ENCODE data around the gene ANTXR1.

The ANTXR1 gene

GRCh38 chr2:69060938-69061501 lies 48.0 kb downstream of the ANTXR1 start:
- H3K9ac ChIP-seq (ENCODE audit: low read depth, low read length, poor library complexity, severe bottlenecking) = no peak overlapping the region
- no peak overlapping the region for H3K4me2 ChIP-seq (ENCODE audit: low read depth, low read length, poor library complexity, severe bottlenecking)
- 0 out of 2 replicates have a peak, but pooled peaks cover 3% of the 10 kb centered on the region for H3K36me3 ChIP-seq (ENCODE audit: insufficient read depth, low read length)
- TF ChIP-seq CTCF (conservative IDR thresholded peaks at IDR 0.05; ENCODE audit: low read length) (no peak), EZH2phosphoT487 (IDR thresholded peaks at IDR 0.05; ENCODE audit: borderline replicate concordance) (no peak)
- H3K27me3 ChIP-seq (ENCODE audit: insufficient read depth, low read length, poor library complexity, severe bottlenecking) = no peaks in the 10 kb centered on the region
- no peaks in the 10 kb centered on the region for H4K20me1 ChIP-seq (ENCODE audit: insufficient read depth, low read length, poor library complexity, severe bottlenecking)
- H3K79me2 ChIP-seq (ENCODE audit: insufficient read depth, low read length) = no peaks in the 10 kb centered on the region
- 0 out of 2 replicates have a peak, but pooled peaks cover 4% of the 10 kb centered on the region for H3K9me3 ChIP-seq (ENCODE audit: insufficient read depth, low read depth, low read length)
- no peaks in the 10 kb centered on the region for H3K4me1 ChIP-seq (ENCODE audit: insufficient read depth, low read length, poor library complexity, severe bottlenecking)
- no peaks in the 10 kb centered on the region for H3K9me2 ChIP-seq (replicated peaks; ENCODE audit: low read depth, low read length)
- H3F3A ChIP-seq (ENCODE audit: low read depth) = no peaks in the 10 kb centered on the region
- no peak overlapping the region for H2AFZ ChIP-seq (ENCODE audit: low read length)
- no peak overlapping the region for H3K4me3 ChIP-seq (ENCODE audit: low read length, poor library complexity, severe bottlenecking)

- no peak overlapping the region for H3K4me2 ChIP-seq (ENCODE audit: low read depth, low read length, poor library complexity, severe bottlenecking)
- no peak for TF ChIP-seq CTCF (conservative IDR thresholded peaks at IDR 0.05; ENCODE audit: low read length)
- no peak for TF ChIP-seq EZH2phosphoT487 (IDR thresholded peaks at IDR 0.05; ENCODE audit: borderline replicate concordance)
- H3K36me3 ChIP-seq (ENCODE audit: insufficient read depth, low read length) = 0 out of 2 replicates have a peak, but pooled peaks cover 3% of the 10 kb centered on the region
- H3K9me2 ChIP-seq (replicated peaks; ENCODE audit: low read depth, low read length) = no peaks in the 10 kb centered on the region
- H3F3A ChIP-seq (ENCODE audit: low read depth) = no peaks in the 10 kb centered on the region
- H3K4me3 ChIP-seq (ENCODE audit: low read length, poor library complexity, severe bottlenecking) = no peak overlapping the region
- H3K4me1 ChIP-seq (ENCODE audit: insufficient read depth, low read length, poor library complexity, severe bottlenecking) = no peaks in the 10 kb centered on the region
- H2AFZ ChIP-seq (ENCODE audit: low read length) = no peak overlapping the region
- H3K79me2 ChIP-seq (ENCODE audit: insufficient read depth, low read length) = no peaks in the 10 kb centered on the region
- 0 out of 2 replicates have a peak, but pooled peaks cover 4% of the 10 kb centered on the region for H3K9me3 ChIP-seq (ENCODE audit: insufficient read depth, low read depth, low read length)
- no peaks in the 10 kb centered on the region for H4K20me1 ChIP-seq (ENCODE audit: insufficient read depth, low read length, poor library complexity, severe bottlenecking)
- no peak overlapping the region for H3K9ac ChIP-seq (ENCODE audit: low read depth, low read length, poor library complexity, severe bottlenecking)
- no peaks in the 10 kb centered on the region for H3K27me3 ChIP-seq (ENCODE audit: insufficient read depth, low read length, poor library complexity, severe bottlenecking)
Measured at GRCh38 chr2:69061525-69061924, 48.5 kb downstream of the ANTXR1 start.

- H3K4me3 ChIP-seq (ENCODE audit: low read length, poor library complexity, severe bottlenecking) = no peak overlapping the region
- H3K9me3 ChIP-seq (ENCODE audit: insufficient read depth, low read depth, low read length) = 0 out of 2 replicates have a peak, but pooled peaks cover 4% of the 10 kb centered on the region
- 0 out of 2 replicates have a peak, but pooled peaks cover 3% of the 10 kb centered on the region for H3K36me3 ChIP-seq (ENCODE audit: insufficient read depth, low read length)
- H3F3A ChIP-seq (ENCODE audit: low read depth) = no peaks in the 10 kb centered on the region
- H3K9ac ChIP-seq (ENCODE audit: low read depth, low read length, poor library complexity, severe bottlenecking) = no peak overlapping the region
- no peak overlapping the region for H3K4me2 ChIP-seq (ENCODE audit: low read depth, low read length, poor library complexity, severe bottlenecking)
- H3K79me2 ChIP-seq (ENCODE audit: insufficient read depth, low read length) = no peaks in the 10 kb centered on the region
- no peak for TF ChIP-seq CTCF (conservative IDR thresholded peaks at IDR 0.05; ENCODE audit: low read length)
- no peak for TF ChIP-seq EZH2phosphoT487 (IDR thresholded peaks at IDR 0.05; ENCODE audit: borderline replicate concordance)
- no peaks in the 10 kb centered on the region for H4K20me1 ChIP-seq (ENCODE audit: insufficient read depth, low read length, poor library complexity, severe bottlenecking)
- H3K27me3 ChIP-seq (ENCODE audit: insufficient read depth, low read length, poor library complexity, severe bottlenecking) = no peaks in the 10 kb centered on the region
- no peak overlapping the region for H2AFZ ChIP-seq (ENCODE audit: low read length)
- no peaks in the 10 kb centered on the region for H3K9me2 ChIP-seq (replicated peaks; ENCODE audit: low read depth, low read length)
- H3K4me1 ChIP-seq (ENCODE audit: insufficient read depth, low read length, poor library complexity, severe bottlenecking) = no peaks in the 10 kb centered on the region
Measured at GRCh38 chr2:69062307-69062962, 49.5 kb downstream of the ANTXR1 start.
